Measurements from ENCODE around the gene PP2D1.

The PP2D1 gene

DNA sequence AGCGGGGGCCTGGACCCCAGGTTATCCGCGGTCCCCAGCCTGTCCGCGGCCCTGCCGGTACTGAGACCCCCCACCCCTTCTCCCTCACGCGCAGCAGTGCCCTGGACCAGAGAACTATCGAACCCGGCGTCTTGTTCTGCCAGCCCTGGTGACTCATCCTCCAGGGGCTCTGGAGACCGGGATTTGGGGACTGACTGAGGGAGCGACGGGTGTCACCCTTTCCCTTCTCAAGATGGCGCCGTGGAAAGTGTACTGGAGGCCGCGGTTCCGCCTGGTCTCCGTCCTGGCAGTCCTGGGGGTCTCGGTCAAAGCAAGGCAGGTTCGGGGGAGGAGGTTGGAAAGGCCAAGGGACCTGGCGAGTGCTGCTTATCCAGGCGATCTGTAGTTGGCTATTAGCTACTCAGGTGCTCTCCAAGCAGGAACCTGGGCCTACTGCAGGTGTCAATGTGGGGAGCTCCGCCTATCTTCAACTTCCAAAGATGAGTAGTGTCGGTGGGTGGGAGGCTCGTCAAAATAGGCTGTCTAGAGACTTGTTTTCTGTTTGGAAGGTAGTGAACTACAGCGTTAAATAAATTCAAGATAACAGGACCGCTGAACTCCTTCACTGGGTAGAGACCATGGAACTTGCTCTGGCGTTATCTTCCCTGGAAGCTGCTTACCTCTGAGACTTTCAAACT, 64.4 kb downstream of the PP2D1 start:
- TF ChIP-seq, protein P1, sequence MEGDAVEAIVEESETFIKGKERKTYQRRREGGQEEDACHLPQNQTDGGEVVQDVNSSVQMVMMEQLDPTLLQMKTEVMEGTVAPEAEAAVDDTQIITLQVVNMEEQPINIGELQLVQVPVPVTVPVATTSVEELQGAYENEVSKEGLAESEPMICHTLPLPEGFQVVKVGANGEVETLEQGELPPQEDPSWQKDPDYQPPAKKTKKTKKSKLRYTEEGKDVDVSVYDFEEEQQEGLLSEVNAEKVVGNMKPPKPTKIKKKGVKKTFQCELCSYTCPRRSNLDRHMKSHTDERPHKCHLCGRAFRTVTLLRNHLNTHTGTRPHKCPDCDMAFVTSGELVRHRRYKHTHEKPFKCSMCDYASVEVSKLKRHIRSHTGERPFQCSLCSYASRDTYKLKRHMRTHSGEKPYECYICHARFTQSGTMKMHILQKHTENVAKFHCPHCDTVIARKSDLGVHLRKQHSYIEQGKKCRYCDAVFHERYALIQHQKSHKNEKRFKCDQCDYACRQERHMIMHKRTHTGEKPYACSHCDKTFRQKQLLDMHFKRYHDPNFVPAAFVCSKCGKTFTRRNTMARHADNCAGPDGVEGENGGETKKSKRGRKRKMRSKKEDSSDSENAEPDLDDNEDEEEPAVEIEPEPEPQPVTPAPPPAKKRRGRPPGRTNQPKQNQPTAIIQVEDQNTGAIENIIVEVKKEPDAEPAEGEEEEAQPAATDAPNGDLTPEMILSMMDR (IDR thresholded peaks at IDR 0.05; ENCODE audit: insufficient read depth, missing control alignments) = no peak
- DNase-seq (ENCODE audit: insufficient read length, low spot score) (no peak), FAIRE-seq (no peak)

GRCh38 chr3:19946832-19947548, 65.1 kb downstream of the PP2D1 start, which contains the start of gene RAB5A:
RAB5A (plus strand) TSS chr3:19947097; CDS start chr3:19950899, 3,802 bp downstream.
- DNase-seq (ENCODE audit: insufficient read length, low spot score) (peak; percentile 64), FAIRE-seq (no peak)
- TF ChIP-seq, protein P1 (IDR thresholded peaks at IDR 0.05; ENCODE audit: insufficient read depth, missing control alignments) = no peak

- FAIRE-seq (no peak), DNase-seq (ENCODE audit: insufficient read length, low spot score) (no peak)
- TF ChIP-seq, protein P1 (IDR thresholded peaks at IDR 0.05; ENCODE audit: insufficient read depth, missing control alignments) = no peak
These were observed 65.9 kb downstream of the PP2D1 start for GRCh38 chr3:19945969-19946831.

DNA sequence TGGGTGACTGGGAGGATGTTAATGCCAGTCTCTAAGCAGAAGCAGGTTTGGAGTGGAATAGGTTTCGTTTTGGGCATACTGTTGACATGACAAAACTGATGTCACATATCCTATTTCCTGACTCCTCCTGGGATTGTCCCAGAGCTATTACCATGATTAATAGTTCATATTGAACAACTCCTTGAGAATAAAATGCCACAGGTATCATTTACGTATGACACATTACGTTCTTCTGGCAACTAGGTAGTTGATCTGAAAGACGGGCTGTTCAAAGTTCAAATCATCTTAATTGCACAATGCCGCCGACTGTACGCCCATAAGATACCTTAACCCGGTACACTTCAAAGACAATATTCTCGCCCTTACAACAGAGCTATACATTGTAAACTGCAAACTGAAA, 66.5 kb downstream of the PP2D1 start:
- no peak for FAIRE-seq
- TF ChIP-seq, protein P1 (IDR thresholded peaks at IDR 0.05; ENCODE audit: insufficient read depth, missing control alignments) = no peak
- DNase-seq (ENCODE audit: insufficient read length, low spot score) = no peak

- no peak for DNase-seq (ENCODE audit: insufficient read length, low spot score)
- FAIRE-seq = no peak
- TF ChIP-seq, protein P1 (IDR thresholded peaks at IDR 0.05; ENCODE audit: insufficient read depth, missing control alignments) = no peak
These were observed 71.4 kb downstream of the PP2D1 start for GRCh38 chr3:19940643-19941042.

GRCh38 chr3:19938295-19938627, 73.8 kb downstream of the PP2D1 start:
- no peak for FAIRE-seq
- no peak for DNase-seq (ENCODE audit: insufficient read length, low spot score)
- TF ChIP-seq, protein P1 (IDR thresholded peaks at IDR 0.05; ENCODE audit: insufficient read depth, missing control alignments) = no peak

Measured in D721Med (cell line).